ENCODE results near the gene CARS2. TPM values are rescaled to one million over a fixed set of nuclear protein-coding genes. Genes with fewer than 3 reads are reported as not detected.

Gene CARS2
- total RNA-seq, 1 experiment from 2014 or later, result 45.6 TPM

DNA sequence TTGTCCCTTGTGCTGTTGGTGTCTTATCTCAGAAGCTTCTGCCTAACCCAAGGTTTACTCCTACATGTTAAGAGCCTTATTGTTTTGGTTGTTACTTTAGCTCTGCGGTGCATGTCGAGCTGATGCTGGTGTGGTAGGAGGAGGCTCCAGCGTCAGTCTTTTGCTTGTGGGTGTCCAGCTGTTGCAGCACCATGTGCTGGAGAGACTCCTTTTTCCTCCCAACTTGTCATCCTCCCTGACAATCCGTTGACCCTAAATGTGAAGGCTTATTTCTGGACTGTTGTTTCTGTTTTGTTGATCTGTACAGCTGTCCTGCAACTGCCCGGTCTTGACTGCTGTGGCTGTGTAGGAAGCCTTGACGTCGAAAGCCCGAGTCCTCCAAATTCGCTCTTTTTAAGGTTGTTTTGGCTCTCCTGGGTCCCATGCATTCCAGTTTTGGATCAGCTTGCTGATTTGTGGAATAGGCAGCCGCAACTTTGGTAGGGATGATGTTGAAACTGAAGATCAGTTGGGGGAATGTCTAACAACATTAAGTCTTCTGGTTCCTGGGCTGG, 75.3 kb downstream of the CARS2 start:
- DNase-seq (ENCODE audit: low read depth), result no peak
- in situ Hi-C loops (cut with HindIII; ENCODE audit: low pct_unique_long_range_greater_than_20kb, low sequenced_read_pairs), result no loop called here

DNA sequence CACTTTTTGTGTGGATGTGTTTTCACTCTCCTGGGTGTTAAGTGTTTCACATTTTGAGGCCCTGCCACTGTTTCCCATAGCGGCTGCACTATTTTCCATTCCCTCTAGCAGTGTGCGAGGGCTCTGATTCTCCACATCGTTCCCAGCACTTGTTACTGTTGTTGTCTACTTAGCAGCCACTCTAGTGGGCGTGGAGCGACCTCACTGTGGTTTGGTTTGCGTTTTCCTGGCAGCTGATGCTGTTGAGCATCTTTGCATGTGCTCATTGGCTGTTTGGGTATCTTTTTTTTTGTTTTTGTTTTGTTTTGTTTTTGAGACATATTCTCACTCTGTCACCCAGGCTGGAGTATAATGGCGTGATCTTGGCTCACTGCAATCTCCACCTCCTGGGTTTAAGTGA, 76.2 kb downstream of the CARS2 start:
- in situ Hi-C loops (cut with HindIII; ENCODE audit: low pct_unique_long_range_greater_than_20kb, low sequenced_read_pairs), result no loop called here
- no peak for DNase-seq (ENCODE audit: low read depth)

DNA sequence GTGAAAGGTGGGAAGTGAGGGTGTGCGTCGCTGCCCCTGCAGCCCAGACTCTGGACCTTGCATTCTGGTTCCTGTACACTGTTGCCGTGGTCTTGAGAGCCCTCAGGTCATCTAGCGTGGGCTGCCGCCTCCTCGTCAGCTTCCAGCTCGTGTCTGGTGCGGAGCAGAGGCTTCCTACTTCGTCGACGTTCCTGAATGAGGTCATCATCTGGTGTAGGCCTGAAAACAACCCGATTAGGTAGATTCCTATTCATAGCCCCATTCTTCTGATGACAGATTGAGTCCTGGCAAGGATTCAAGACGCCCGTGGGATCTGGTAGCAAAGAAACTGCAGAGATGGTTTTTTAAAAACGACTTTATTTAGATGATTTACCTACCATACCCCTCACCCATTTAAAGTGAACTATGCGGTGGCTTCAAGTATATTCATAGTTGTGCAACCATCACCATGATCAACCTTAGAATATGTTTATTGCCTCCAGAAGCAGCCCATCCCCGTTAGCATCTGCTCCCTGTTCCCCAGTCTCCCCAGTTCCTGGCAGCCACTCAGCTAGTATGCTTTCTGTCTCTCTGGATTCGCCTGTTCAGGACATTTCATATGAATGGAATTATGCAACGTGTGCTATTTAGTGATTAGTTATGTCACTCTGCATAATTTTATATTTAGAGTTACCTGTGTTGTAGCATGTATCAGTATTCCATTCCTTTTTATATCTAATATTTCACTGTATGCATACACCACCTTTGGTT, 76.8 kb downstream of the CARS2 start:
- no peak for DNase-seq (ENCODE audit: low read depth)
- in situ Hi-C loops (cut with HindIII; ENCODE audit: low pct_unique_long_range_greater_than_20kb, low sequenced_read_pairs), result no loop called here

DNA sequence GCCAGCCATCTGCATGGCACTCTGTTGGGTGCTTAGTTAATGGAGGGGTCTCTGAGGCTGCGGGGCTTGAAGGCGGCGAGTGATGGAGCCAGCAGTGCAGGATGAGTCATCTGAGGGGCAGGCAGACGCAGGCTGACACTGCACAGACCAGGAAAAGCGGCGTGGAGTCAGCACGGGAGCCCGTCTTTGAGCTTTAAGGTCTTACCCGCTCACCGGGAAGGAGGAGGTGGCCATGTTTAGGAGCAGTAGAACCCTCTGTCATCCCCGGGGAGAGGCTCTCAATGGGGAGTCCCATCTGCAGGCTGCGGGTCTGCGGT, 77.5 kb downstream of the CARS2 start:
- DNase-seq (ENCODE audit: low read depth), result no peak
- in situ Hi-C loops (cut with HindIII; ENCODE audit: low pct_unique_long_range_greater_than_20kb, low sequenced_read_pairs), result no loop called here

DNA sequence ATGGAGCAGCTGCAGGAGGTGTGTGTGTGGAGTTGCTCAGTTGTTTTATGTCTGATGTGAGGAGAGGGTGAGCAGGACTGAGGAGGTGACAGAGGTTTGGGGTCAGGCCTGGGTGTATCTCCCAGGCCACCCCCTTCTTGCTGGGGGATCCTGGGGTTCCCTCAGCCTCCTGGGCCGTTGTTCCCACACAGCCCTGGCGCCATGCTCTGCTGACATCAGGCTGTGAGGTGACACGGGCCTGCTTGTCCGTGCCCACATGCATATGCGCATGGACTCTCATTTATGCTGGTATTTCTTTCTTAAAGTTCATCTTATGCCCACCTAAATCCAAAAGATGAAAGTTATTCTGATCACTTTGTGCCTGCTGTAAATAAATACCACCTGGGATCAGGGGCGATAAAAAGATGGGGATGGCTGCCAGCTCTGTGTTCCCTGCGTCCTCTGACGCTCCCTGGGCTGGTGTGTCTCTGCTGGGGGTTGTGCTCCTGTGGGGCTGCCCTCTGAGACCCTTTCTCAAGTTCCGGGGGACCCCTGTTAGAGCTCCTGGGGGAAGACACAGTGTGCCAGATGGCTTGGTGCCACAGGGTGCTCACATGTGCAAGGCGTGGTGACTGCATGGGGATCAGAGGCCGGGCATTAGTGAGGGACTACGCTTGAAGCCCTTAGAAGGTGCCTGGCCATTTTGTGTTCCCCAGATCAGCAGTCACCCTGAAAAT, 78.0 kb downstream of the CARS2 start:
- in situ Hi-C loops (cut with HindIII; ENCODE audit: low pct_unique_long_range_greater_than_20kb, low sequenced_read_pairs), result no loop called here
- no peak for DNase-seq (ENCODE audit: low read depth)

DNA sequence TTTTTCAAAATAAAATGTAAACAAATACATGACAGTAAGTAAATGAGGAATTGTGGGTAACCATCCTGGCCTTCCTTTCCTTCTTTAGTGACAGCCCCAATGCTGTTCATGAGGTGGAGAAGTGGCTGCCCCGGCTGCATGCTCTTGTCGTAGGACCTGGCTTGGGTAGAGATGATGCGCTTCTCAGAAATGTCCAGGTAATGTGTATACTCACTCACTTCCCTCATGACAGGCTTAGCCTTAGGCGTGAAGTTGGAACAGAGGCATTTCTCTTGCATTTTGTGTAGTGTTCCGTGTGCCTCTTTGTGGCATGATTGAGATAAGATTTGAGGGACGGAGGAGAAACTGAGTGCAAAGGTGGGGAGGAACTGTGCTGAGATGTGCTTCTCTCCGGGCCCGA, 78.6 kb downstream of the CARS2 start:
- in situ Hi-C loops (cut with HindIII; ENCODE audit: low pct_unique_long_range_greater_than_20kb, low sequenced_read_pairs), result no loop called here

DNA sequence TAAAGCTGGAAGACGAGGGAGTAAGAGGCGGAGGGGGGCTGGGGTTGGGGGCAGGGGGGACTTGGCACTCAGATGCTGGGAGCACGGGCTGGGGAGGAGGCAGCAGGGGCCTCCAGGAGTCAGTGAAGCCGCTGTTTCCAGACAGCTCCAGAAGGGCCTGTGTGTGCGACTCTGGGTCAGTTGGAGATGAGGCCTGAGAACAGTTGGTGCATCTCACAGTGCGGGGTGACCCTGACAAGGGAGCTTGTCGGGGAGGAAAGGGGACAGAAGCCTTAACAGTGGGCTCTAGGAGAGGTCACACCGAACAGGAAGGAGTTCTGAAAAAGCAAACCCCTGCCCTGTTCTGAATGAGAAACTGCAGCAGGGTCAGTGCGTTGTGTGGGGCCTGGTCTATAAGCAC, 79.4 kb downstream of the CARS2 start:
- DNase-seq (ENCODE audit: low read depth), result no peak
- in situ Hi-C loops (cut with HindIII; ENCODE audit: low pct_unique_long_range_greater_than_20kb, low sequenced_read_pairs), result no loop called here

More for the DNA sequence above, 78.6 kb downstream of the CARS2 start:
- no peak for DNase-seq (ENCODE audit: low read depth)

DNA sequence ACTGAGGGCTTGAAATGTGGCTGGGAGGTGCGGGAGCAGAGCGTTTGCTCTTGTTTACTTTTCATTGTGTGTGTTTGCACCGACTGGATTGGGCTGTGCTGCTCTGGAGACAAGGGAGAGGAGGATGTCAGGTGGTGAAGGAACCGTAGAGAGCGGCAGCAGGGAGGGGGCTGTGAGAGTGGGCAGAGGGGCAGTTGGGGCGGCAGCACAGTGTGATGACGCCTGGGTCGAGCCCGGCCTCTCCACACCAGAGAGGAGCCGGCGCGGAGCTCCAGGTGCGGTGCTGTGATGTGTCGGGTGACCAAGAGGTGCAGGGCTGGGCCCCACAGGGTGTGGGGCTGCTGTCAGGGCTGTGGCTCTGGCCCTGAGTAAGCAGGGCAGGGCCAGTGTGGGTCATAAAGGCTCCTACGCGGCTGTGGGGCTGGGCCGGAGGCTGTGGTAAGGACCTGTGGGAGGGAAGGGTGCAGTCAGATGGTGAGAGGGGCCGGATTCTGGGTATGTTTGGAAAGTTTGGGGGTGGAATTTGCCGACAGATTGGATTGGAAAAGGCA, 80.1 kb downstream of the CARS2 start:
- in situ Hi-C loops (cut with HindIII; ENCODE audit: low pct_unique_long_range_greater_than_20kb, low sequenced_read_pairs), result no loop called here

DNA sequence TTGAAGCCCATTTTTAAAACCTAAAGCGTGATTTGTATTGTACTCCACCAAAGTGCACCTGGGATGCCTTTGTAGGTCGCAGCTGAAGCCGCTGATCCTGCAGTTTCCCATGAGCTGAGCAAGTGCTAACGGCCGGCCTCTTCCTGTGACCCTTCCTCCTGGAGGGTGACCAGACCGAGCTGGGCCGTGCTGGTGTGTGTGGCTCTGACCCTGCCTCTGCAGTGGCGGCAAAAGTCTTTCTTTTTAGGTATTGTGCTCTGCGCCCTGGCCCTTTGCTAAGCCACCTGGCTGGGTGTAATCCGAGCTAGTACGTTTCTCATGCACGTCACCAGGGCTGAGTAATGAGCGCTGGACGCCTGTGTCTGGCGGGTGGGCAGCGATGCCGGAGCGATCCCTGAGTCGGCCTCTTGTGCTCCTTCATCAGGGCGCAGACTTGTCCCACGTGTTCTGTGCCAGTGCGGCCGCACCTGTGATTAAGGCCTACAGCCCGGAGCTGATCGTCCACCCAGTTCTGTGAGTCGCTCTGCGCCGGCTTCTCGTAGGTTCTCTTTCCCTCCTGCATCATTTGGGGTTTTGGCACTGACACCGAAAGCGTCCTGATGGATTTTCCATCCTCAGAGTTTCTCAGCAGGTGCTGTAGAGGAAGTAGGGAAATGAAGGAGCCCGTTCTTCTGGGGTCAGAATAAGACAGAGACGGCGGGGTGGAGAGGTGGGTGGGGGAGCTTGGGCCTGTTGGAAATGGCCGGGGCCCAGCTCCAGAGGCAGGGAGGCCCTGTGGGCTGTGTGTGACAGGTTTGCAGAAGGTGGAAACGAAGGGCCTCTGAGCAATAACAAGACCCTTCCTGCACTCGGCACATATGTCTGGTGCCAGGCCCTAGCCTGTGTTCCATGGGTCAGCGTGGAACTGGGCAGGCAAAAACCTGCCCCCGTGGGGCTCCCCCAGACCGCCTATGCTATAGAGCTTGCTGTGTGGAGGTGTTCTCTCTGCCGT, 80.9 kb downstream of the CARS2 start:
- DNase-seq (ENCODE audit: low read depth), result no peak
- in situ Hi-C loops (cut with HindIII; ENCODE audit: low pct_unique_long_range_greater_than_20kb, low sequenced_read_pairs), result no loop called here

More for the DNA sequence above, 80.1 kb downstream of the CARS2 start:
- no peak for DNase-seq (ENCODE audit: low read depth)

DNA sequence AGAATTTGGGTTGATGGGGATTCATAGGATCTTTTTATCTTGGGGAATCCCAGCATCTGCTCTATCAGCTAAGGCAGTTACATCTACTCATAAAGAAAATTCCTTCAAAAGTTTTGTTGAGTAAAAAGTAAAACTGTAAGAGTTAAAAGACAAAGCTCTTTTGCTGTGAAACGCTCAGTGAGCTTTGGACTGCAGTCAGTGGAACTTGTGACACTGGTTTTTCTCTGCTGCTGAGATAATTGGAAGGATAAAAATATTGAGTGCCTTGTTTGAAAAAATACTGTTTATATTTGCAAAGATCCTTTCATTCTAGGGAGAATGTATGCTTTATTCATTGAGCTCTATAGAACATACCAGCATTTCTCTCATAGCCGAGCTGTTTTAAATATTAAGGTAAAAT, 85.3 kb downstream of the CARS2 start:
- in situ Hi-C loops (cut with HindIII; ENCODE audit: low pct_unique_long_range_greater_than_20kb, low sequenced_read_pairs), result no loop called here
- DNase-seq (ENCODE audit: low read depth), result no peak

DNA sequence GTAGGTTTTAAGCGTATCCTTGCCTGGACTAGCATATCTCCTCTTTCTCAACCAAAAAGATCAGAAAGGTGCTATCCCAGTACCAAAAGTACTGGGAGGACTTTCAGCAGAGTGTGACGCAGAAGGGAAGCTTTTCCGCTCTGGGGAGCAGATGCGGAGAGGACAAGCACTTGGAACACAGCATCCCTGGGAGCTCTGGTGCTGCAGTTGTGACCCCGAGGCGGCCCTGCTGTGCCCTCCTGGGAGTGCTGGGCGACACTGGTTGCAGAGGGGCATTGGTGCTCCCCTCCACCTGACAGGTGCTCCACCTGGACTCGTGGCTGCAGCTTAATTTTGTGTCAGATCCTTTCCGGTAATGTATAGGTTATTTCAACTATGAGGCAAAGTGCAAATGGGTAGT, 87.1 kb downstream of the CARS2 start:
- no peak for DNase-seq (ENCODE audit: low read depth)
- in situ Hi-C loops (cut with HindIII; ENCODE audit: low pct_unique_long_range_greater_than_20kb, low sequenced_read_pairs), result no loop called here

DNA sequence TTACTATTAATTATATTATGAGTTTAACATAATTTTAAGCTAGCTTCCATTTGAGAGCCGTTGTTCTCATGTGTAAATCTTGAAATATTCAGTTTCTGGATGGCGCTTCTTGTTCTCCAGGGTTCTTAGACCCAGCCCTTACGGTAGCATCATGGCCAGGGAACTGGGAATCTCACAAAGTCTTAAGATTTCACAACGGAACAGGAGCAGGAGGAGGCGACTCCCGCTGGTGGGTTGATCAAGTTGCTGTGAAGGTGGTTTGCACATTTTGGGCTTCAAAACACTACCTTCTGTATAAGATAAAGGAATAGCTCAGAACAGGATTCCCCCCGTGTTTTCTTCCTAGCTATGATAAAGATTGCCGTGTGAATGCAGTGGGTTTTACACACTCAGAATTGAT, 87.7 kb downstream of the CARS2 start:
- no peak for DNase-seq (ENCODE audit: low read depth)
- in situ Hi-C loops (cut with HindIII; ENCODE audit: low pct_unique_long_range_greater_than_20kb, low sequenced_read_pairs), result no loop called here

DNA sequence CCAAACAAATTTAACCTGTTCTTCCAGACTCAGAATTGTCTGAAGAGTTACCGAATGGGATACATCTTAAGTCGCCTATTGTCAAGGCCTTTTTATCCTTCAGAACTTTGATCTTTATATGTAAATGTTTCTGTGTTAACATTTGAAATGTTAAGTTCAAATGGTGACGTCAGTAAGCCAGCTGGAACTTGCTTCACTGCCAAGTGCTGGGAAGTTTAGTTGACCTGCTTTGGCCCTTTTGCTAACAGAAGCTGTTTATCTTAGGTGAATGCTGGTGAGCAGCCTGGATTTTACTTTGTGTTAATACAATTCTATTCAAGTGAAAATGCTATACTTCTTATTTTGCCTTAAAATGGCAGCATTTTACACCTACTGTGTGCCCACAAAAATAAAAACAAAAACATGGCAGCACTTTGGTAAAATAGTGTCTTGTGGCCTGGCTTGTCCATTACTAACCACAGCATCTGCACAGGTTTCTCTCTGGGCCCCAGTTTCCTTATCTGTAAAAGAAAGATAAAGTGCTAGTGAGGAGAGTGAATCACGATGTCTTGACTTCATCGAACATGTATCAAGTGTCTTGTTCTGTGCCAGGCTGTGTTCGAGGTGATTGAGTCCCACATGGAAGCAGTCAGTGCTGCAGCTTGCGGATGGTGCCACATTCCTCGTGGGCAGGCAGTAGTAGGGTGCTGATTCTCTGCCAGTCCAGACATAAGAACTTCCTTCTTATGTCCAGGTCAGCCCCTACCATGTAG, 88.4 kb downstream of the CARS2 start:
- in situ Hi-C loops (cut with HindIII; ENCODE audit: low pct_unique_long_range_greater_than_20kb, low sequenced_read_pairs), result no loop called here
- no peak for DNase-seq (ENCODE audit: low read depth)

DNA sequence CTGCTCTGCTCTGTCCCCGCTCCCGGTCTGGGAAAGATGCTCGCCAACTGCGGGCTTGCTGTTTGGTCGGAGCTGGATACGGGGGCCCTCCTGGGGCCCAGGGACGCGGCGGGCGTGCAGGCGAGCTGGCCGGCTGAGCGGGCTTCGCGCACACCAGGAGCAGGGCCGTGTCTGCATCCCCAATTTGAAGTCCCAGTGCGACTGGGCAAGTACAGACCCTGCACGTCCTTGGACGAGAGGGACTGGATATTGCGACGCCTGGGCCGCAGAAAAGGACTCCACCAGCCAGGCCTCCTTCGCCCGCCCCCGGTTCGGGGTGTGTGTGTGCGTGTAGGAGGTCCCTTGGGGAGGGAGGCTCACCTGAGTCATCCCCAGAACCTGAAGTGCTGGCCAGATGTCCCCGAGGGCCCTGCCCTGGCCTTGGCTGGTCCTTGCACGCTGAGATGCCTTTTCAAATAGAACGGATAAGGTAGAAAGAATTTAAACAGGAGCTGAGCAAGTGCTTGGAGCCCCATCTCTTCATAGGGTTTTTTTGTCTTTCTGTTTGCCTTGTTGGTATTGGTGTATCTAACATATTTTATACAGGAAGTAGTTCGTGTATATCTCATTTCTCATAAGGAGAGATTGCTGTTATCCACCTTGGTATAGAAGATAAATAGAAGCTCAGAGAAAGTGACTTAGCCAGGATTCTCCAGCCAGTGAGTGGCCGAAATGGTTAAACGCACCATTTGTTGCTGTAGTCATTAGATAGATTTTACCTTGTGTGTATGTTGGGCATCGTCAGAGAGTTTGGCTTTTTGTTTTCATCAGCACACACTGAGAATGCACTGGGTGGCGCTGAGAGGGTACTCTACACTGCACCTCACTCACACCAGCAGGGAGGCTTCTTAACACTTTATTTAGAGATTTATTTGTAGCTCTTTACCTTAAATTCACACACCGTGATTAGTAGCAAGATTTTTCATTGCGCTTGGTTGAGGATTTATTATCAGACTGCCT, 89.5 kb downstream of the CARS2 start:
- DNase-seq (ENCODE audit: low read depth), result peak; percentile 23
- in situ Hi-C loops (cut with HindIII; ENCODE audit: low pct_unique_long_range_greater_than_20kb, low sequenced_read_pairs), result no loop called here

DNA sequence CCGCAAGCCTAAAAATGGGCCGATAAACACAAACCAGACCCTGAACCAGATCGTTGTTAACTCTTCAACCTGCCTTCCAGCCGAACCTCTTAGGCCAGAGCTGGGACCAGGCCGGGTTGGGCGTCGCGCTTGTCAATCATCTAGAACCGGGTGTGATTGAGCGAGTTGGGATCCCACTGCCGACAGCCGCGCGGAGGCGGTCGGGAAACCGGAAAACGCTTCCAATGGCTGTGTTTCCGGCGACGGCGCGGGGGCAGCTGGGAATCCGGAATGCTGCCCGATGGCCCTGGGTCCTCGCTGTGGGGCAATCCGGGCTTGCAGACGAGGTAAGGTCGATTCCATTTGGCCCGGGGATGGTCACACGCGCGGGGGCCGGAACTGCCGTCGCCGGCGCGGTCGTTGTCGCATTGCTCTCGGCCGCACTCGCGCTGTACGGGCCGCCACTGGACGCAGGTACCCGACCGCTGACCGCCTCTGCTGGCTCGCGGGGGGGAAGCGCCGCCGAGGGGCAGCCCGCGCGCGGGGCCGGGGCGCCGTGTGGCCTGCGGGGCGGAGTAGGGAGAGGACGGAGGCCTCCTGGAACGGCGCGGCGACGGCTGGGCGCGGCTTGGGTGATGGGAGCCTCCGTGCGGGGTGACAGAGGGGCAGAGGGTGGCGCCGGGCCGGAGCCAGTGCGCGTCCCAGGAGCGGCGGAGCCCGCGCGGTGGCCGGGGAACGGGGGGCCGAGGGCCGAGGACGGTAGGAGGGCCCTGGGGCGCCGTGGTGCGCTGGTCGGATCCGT, 90.4 kb downstream of the CARS2 start, which contains the start of gene NAXD:
Gene NAXD (plus strand): TSS at position 224 of the 781 bp plus-strand sequence. CDS start 57 bp downstream, at position 281.
- peak; percentile 83 for DNase-seq (ENCODE audit: low read depth)
- in situ Hi-C loops (cut with HindIII; ENCODE audit: low pct_unique_long_range_greater_than_20kb, low sequenced_read_pairs), result no loop called here

DNA sequence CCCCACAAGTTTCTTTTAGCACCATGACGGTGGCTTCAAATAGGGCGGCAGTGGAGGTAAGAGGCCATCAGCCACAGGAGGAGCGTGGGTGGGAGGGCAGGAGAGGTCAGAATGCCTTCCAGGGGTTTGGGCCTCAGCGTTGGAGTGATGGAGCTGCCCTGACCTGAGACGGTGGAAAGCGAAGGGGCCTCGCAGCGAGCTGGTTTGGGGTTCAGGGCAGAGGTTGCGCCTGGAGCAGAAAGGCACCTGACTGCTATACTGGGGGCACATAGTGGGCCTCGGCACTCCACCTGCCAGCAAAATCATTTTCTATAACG, 91.0 kb downstream of the CARS2 start:
- in situ Hi-C loops (cut with HindIII; ENCODE audit: low pct_unique_long_range_greater_than_20kb, low sequenced_read_pairs), result no loop called here
- no peak for DNase-seq (ENCODE audit: low read depth)
